Activated CD4-positive, CD25-positive, alpha-beta regulatory T cell treated with anti-CD3 and anti-CD28 coated beads, Interleukin-2, amount 50 U/mL, for 16 hours (primary cell): Measurements from ENCODE around the gene UBL4B.

ENCODE experiments used
- DNase-seq: peaks from one replicate; pipeline ENCODE4 v3.0.0-alpha.2; 2020; ENCODE audit warnings: low read depth, low spot score

Gene UBL4B

GRCh38 chr1:110084227-110085078 lies 27.8 kb upstream of the UBL4B start:
- DNase-seq: no peak

GRCh38 chr1:110085671-110086070 lies 26.6 kb upstream of the UBL4B start:
- DNase-seq: no peak

- DNase-seq: no peak
Observed at GRCh38 chr1:110086961-110087360, 25.3 kb upstream of the UBL4B start.

DNA sequence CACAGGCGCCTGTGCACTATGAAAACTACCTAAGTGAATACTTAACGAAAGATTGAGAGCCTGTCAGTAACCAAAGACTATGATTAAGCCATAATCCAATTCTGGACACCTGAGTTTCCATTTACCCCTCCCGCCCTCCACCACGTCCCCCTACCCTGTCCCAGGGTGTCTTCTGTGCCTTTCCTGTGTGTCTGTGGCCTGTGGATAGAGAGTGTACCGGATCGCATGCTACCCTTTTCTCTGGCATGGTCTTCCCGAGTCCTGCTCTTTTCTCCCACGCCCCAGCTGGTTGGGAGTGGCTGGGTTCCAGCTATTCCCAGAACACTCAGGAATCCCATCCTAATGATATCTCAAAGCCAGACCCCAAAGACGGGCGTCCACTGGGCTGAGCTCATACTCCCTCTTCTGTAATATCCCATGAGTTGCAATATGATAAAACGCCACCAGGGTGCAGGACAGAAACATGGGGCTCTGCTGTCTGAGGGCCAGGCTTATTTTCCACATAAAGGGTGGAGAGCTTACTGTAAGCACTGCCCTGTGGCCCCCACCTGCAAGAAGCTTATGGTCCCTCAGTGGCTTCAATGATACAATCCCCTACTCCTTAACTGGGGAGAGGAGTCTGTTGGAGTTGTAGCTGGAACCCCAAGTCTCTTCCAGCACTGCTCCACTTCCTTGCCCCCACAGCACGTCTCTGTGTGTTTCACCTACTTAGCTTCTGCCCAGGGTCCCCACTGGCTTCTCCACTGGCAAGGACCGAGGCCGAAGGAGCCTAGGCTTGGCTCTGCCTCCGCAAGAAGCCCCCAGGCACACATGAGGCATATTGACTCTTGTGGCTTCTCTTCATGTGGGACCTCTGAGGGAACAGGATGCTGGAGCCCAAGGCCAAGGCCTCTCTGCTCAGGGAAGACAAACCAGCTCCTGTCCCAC lies 24.2 kb upstream of the UBL4B start:
- DNase-seq: no peak

DNA sequence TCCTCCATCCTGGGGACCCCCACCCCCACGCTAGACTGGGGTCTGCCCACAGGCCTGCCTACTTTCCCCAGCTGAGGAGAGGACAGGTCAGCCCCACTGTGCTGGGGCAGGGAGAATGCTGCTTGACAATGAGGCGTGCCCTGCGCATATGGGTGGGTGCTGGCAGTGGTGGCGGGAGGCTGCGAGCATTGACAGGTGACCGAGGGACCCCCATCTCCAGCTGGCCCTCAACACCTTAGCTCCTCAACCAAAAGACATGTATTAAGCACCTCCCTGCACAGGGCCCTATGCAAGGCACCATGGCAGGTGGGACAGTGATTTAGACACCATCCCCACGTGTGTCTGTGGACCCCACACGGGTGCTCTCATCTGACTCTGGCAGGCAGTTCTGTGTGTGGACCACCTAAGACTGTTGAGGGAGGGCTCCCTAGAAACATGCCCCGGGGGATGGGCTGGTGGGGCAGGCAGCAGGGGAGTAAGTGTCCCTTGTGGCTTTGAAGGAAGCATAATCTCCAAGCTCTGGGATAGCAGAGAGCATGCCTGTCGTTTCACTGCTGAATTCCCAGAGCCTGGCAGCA lies 23.4 kb upstream of the UBL4B start:
- no peak for DNase-seq

- no peak for DNase-seq
Observed at GRCh38 chr1:110089561-110090275, 22.5 kb upstream of the UBL4B start.

DNA sequence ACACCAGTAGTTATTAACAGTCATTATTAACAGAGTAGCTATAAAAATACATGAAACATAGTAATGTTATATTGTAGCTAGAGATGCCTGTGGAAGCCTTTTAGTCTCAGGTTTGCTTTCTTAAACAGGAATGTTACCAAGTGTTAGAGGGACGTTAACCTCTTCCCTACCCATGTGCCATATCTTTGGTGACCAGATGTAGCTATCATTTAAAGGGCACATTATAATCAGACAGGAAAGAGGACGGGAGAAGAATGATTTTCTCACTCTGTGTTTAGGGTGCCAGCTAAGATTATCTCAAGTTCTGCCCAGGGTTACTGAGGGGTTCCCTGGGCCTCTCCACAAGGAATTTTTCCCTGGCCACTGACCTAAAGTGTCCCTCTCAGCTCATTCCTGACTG lies 20.9 kb upstream of the UBL4B start:
- no peak for DNase-seq

DNA sequence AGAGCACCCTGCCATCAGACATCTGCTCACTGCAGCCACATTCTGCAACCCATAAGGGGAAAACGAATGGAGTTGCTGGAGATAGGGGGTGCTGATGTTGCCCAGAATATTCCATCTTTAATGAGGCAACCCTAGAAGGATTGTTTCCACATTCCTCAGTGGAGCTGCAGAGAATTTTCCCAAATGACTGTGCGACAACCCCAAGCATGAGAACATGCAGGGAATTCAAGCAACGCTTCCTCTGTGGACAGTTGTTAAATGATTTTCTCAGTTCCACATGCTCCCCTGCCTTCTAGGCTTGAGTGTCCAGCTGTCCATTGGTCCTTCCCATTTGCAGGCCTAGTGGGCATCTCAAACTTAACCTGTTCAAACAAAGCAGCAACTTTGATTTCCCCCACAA lies 20.5 kb upstream of the UBL4B start:
- DNase-seq: no peak

- DNase-seq: no peak
Observed at GRCh38 chr1:110092991-110093390, 19.3 kb upstream of the UBL4B start.

DNA sequence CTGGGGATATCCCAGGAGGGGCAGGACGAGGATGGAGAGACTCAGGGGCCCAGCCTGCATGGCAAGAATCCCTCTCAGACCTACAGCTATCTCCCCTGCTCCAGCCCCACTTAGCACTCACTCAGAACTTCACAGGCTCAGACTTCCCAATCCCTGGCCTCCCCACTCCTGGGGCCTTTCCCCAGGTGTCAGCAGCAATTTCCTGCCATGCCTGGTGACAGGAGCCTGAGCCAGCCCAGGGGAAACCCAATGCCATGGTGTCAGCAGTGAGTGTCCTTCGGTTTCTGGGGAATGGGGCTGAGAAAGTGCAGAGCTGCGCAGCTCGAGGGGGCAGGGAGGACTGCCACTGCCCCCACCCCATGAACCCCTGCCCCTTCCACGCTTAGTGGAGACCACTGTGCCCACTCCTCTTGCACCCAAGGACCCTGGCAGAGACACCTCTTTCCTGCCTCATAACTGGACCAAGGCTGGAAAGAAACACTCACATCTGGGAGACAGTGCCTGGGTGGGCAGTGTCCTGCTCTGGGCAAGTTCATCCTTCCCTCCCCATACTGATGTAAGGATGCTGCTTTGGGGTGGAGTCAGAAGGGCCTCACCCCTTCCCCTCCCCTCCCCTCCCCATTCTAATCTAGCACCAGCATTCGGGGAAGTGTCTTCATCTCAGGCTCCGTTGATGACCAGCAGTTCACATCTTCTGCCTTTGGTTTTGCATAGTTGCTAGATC lies 17.1 kb upstream of the UBL4B start:
- DNase-seq: no peak

DNA sequence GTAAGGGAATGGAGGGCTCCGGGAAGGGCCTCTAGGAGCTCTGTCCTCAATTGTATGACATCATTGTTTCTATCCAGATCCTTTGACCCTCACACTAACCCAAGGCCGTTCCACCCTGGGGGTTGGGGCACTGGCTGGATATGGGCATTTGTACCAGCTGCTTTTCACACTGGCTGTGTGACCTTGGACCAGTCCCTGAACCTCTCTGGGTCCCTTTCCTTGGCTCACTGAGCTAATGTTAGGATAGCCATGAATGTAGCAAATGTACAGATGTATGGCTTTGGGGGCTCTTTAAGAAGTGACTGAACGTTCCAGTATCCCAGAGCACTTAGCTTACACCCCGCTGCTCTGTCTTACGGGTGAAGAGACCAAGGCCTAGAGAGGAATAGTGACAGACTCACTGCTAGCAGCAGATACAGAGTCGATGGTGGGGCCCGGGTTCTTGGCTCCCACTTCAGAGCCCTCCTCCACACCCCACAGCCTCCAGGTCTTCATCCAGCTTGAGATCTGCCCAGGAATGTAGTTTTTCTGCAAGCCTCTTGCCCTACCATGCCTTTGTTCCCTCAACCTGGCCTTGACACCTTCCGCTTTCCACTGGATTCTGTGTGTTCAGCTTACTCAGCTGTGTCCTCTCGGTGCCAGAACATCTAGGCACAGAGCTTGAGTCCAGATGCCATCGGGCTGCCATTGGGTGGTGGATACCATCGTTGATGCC lies 14.6 kb upstream of the UBL4B start:
- DNase-seq: no peak

DNA sequence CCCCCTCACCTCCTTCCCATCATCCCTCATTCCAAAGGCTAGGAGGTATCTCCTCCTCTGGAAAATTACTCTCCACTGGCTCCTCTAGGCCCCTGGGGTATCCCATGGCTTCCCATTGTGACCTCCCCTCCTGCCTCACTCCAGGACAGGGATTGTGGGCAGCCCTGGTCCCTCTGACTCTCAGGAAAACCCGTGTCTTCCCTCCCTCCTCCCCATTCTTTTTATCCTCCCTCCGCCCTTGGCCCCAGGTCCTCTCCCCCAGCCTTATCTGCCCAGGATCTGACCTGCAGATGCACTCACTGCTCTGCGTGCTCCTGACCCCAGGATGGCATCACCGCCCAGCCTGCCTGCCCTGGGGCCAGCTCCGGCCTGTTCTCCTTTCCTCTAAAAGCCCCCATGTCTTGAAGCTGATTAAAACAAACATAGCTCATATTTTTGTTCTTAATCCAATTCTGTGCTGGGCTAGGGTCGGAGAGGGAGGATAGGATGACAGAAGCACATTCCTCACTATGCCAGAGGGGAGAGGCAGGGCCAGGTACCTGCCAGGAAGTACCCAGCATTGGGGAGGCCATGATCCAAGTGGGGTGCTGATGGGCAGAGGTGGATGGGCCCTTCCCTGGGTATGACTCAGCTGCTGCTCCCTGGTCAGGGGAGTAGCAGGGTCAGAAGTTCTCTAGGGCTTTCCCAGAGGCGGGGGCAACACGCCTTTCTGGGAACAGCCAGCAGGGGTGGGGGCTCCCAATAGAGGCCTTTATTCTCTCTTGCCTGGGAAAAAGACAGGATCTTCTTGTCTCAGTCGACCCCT lies 13.8 kb upstream of the UBL4B start:
- DNase-seq: no peak

- no peak for DNase-seq
Observed at GRCh38 chr1:110100335-110100734, 11.9 kb upstream of the UBL4B start.

DNA sequence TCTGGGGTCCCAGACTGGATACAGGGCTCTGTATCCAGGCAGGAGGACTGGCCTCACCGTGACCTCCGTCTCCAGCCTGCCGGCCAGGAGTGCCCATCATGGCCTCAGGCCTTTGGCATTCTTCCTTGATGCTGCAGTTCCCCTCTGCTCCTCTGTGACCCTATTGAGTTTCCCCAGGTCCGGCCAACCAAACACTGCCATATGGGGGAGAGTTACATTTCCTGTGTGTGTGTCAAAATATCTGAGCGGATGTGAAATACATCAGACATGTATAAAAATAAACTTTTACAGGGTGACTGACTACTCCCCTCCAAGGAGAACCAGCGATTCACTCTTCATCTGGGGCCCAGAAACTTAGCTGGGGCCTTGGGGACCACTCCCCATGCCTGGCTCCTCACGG lies 10.2 kb upstream of the UBL4B start:
- no peak for DNase-seq

DNA sequence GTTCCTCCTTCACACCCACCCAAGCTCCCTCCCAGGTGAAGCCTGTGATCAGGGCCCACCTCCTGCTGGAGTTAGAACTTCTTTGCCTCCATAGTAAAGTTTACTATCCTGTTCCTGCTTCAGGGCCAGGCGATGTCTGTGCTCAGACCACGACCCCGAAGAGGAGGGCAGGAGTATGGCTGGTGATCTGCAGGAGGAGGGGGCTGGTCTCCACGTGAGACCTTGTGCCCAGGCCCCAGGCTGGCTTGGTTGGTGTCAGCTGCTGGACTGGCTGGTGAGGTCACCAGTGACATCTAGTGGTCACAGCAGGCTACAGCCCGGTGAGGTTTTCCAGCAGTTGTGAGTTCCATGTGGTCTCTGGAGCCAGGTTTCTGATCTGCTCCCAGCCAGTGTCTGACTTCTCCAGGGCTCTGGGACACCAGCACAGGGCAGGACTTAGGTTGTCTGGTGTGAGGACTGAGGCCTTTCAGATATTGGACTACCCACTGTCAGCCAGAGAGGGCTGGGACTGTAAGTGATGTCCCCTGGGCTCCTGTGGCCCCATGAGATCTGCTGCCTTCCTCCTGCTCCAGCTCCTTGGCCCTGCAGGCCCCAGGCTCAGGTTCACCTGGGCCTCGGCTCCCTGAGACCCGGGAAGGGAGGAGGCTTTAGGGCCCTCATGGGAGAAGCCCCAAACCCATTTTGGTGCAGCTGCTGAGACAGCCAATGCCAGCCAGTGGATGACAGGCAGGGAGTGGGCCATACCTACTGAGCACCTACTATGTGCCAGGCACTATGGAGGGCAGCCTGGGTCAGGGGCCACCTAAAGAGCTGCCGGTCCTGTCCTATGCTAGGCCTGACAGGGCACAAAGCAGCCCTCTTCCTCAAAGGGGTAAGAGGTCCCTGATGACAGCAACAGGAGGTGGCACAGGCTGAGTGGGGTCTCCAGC lies 6.0 kb upstream of the UBL4B start:
- DNase-seq: no peak

DNA sequence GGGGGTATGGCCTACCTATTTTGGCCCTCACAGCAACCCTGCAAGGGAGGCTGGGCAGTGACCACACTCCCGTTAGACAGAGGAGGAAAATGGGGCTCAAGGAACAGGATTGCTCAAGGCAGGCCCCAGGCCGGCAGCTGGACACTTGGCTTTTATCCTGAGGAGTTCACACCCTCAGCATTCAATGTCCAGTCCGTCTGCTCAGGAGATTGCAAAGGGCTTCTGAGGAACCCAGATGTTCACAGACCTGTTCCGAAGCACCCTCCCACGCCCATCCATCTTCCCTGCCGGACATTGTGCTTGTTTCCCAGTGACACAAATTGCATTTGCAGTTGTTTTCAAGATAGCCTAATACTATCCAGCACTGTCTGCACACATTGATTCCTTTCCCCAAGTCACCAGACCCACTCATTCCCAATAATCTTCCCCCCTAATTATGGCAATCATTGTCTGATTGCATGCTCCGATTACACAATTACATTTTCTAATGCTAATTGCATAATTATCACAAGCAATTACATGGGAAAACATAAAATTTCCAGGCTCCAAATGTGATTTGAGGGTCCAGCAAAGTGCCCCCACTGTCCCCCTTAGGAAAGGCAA lies 4.3 kb upstream of the UBL4B start:
- DNase-seq: no peak

DNA sequence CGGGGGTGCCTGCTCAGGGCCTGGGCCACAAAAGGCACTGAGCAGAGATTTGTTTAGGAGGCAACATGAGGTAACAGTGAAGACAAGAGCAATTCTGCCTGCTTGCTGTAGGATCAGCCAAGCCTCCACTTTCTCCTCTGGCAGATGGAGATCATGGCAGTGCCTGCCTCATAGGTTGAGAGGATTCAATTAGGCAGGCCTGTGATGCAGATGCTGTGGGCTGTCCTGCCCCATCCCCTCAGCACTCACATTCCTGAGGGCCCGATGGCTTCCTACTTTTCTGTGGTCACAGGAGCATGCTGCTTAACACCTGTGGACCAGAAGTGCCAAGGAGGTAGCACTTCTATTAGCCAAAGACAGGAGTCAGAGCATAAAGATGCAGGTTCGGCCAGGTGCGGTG lies 1.2 kb upstream of the UBL4B start:
- no peak for DNase-seq

DNA sequence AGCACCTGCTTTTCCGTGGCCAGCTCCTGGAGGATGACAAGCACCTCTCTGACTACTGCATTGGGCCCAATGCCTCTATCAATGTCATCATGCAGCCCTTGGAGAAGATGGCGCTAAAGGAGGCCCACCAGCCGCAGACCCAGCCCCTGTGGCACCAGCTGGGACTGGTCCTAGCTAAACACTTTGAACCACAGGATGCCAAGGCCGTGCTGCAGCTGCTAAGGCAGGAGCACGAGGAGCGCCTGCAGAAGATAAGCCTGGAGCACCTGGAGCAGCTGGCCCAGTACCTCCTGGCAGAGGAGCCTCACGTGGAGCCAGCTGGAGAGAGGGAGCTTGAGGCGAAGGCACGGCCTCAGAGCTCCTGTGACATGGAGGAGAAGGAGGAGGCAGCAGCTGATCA lies 413 bp downstream of the UBL4B start:
- no peak for DNase-seq
